A673 (cell line): ENCODE data around the gene ZDHHC17.

ENCODE experiments used
- EZH2 ChIP-seq: fragments of 200-600 bp; sonication (generic); IDR thresholded peaks from 2 replicates; pipeline ENCODE4 v1.6.1; 2017; ENCODE audit warnings: borderline replicate concordance, low read depth, mild to moderate bottlenecking, mixed read lengths, antibody characterized with exemption, low read length; ENCODE audit not compliant: poor library complexity, severe bottlenecking
- TF ChIP-seq, protein P1 (sequence below): fragments of 300-800, 200-600 bp; sonication (generic); conservative IDR thresholded peaks from 2 replicates; pipeline ENCODE4 v1.5.1; 2017; ENCODE audit warnings: low read depth, mild to moderate bottlenecking, antibody characterized with exemption, low read length, moderate library complexity, mixed read lengths

- TF ChIP-seq, protein P1, sequence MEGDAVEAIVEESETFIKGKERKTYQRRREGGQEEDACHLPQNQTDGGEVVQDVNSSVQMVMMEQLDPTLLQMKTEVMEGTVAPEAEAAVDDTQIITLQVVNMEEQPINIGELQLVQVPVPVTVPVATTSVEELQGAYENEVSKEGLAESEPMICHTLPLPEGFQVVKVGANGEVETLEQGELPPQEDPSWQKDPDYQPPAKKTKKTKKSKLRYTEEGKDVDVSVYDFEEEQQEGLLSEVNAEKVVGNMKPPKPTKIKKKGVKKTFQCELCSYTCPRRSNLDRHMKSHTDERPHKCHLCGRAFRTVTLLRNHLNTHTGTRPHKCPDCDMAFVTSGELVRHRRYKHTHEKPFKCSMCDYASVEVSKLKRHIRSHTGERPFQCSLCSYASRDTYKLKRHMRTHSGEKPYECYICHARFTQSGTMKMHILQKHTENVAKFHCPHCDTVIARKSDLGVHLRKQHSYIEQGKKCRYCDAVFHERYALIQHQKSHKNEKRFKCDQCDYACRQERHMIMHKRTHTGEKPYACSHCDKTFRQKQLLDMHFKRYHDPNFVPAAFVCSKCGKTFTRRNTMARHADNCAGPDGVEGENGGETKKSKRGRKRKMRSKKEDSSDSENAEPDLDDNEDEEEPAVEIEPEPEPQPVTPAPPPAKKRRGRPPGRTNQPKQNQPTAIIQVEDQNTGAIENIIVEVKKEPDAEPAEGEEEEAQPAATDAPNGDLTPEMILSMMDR: no peak
- TF ChIP-seq EZH2: no peak
These were observed 118.5 kb downstream of the ZDHHC17 start for GRCh38 chr12:76882367-76882766.
